ENCODE data around the gene EHD4.

DNA sequence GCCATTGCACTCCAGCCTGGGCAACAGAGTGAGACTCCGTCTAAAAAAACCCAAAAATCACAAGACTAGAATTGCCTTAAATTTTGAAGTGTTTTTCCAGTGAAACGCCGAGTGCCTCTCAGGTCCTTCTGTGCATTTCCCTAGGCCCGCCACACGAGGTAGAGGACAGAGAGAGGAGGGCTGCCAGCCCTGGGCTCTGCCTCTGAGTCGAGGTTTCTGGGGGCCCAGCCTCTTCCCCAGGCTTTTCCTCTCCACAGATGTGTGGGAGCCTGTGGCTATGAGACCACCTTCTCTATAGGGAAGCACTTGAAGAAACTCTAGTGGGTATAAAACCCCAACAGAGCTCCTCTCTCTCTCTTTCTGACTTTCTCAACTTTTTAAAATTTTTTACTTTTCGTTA, 10.9 kb upstream of the EHD4 start:
- TF ChIP-seq, protein P1, sequence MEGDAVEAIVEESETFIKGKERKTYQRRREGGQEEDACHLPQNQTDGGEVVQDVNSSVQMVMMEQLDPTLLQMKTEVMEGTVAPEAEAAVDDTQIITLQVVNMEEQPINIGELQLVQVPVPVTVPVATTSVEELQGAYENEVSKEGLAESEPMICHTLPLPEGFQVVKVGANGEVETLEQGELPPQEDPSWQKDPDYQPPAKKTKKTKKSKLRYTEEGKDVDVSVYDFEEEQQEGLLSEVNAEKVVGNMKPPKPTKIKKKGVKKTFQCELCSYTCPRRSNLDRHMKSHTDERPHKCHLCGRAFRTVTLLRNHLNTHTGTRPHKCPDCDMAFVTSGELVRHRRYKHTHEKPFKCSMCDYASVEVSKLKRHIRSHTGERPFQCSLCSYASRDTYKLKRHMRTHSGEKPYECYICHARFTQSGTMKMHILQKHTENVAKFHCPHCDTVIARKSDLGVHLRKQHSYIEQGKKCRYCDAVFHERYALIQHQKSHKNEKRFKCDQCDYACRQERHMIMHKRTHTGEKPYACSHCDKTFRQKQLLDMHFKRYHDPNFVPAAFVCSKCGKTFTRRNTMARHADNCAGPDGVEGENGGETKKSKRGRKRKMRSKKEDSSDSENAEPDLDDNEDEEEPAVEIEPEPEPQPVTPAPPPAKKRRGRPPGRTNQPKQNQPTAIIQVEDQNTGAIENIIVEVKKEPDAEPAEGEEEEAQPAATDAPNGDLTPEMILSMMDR (IDR thresholded peaks at IDR 0.05; ENCODE audit: poor library complexity): no peak
- no peak for TF ChIP-seq EZH2 (IDR thresholded peaks at IDR 0.05; ENCODE audit: borderline replicate concordance)

All from hepatocyte (in vitro differentiated cells).